ENCODE results near the gene USP31. TPM values are rescaled to one million over a fixed set of nuclear protein-coding genes. Genes with fewer than 3 reads are reported as not detected.

Gene USP31
- total and polyA plus RNA-seq, 9 donors: 3.7 to 6.2 (median 5.1) TPM

GRCh38 chr16:23069844-23070243 is 79.4 kb downstream of the USP31 start:
- H3K4me3 ChIP-seq (ENCODE audit: low read length): no peak overlapping the region
- DNase-seq: no peak
- no peak overlapping the region for H3K27ac ChIP-seq (ENCODE audit: low read length)
- H3K27me3 ChIP-seq (ENCODE audit: control insufficient read depth, insufficient read depth, low read length): no peaks in the 10 kb centered on the region
- H3K9me3 ChIP-seq (replicated peaks; ENCODE audit: control insufficient read depth, low read depth, low read length): no peaks in the 10 kb centered on the region
- H3K36me3 ChIP-seq (ENCODE audit: control insufficient read depth, insufficient read depth, low read length): peaks cover 38% of the 10 kb centered on the region
- H3K4me1 ChIP-seq (ENCODE audit: control insufficient read depth, insufficient read depth, low read length): peaks cover 8% of the 10 kb centered on the region
- 63% methylated on average over 2 of the region's 6 CpGs for WGBS (ENCODE audit: insufficient coverage)

GRCh38 chr16:23068079-23068736 is 81.0 kb downstream of the USP31 start:
- Histone ChIP-seq H3K36me3 (ENCODE audit: control insufficient read depth, insufficient read depth, low read length) (peaks cover 31% of the 10 kb centered on the region), H3K27me3 (ENCODE audit: control insufficient read depth, insufficient read depth, low read length) (no peaks in the 10 kb centered on the region), H3K4me3 (ENCODE audit: low read length) (no peak overlapping the region), H3K4me1 (ENCODE audit: control insufficient read depth, insufficient read depth, low read length) (peaks cover 8% of the 10 kb centered on the region), H3K9me3 (replicated peaks; ENCODE audit: control insufficient read depth, low read depth, low read length) (no peaks in the 10 kb centered on the region), H3K27ac (ENCODE audit: low read length) (no peak overlapping the region)
- WGBS (ENCODE audit: insufficient coverage): 93% methylated on average over 16 of the region's 20 CpGs
- no peak for DNase-seq

GRCh38 chr16:23066676-23067075 is 82.6 kb downstream of the USP31 start:
- 100% methylated on average over 1 of the region's 3 CpGs for WGBS (ENCODE audit: insufficient coverage)

GRCh38 chr16:23064639-23065038 is 84.6 kb downstream of the USP31 start:
- 71% methylated on average over 6 of the region's 9 CpGs for WGBS (ENCODE audit: insufficient coverage)
- H3K36me3 ChIP-seq (ENCODE audit: control insufficient read depth, insufficient read depth, low read length): peaks cover 20% of the 10 kb centered on the region
- H3K9me3 ChIP-seq (replicated peaks; ENCODE audit: control insufficient read depth, low read depth, low read length): no peaks in the 10 kb centered on the region
- peak; percentile 16 for DNase-seq
- no peak overlapping the region for H3K4me3 ChIP-seq (ENCODE audit: low read length)
- H3K27ac ChIP-seq (ENCODE audit: low read length): no peak overlapping the region
- no peaks in the 10 kb centered on the region for H3K4me1 ChIP-seq (ENCODE audit: control insufficient read depth, insufficient read depth, low read length)
- H3K27me3 ChIP-seq (ENCODE audit: control insufficient read depth, insufficient read depth, low read length): no peaks in the 10 kb centered on the region

More at GRCh38 chr16:23066676-23067075, 82.6 kb downstream of the USP31 start:
- Histone ChIP-seq H3K4me1 (ENCODE audit: control insufficient read depth, insufficient read depth, low read length) (peaks cover 8% of the 10 kb centered on the region), H3K27ac (ENCODE audit: low read length) (no peak overlapping the region), H3K9me3 (replicated peaks; ENCODE audit: control insufficient read depth, low read depth, low read length) (no peaks in the 10 kb centered on the region), H3K27me3 (ENCODE audit: control insufficient read depth, insufficient read depth, low read length) (no peaks in the 10 kb centered on the region), H3K4me3 (ENCODE audit: low read length) (no peak overlapping the region), H3K36me3 (ENCODE audit: control insufficient read depth, insufficient read depth, low read length) (peaks cover 31% of the 10 kb centered on the region)
- DNase-seq: no peak

- WGBS (ENCODE audit: insufficient coverage): 67% methylated on average over 1 of the region's 5 CpGs
- Histone ChIP-seq H3K27ac (ENCODE audit: low read length) (no peak overlapping the region), H3K9me3 (replicated peaks; ENCODE audit: control insufficient read depth, low read depth, low read length) (no peaks in the 10 kb centered on the region), H3K36me3 (ENCODE audit: control insufficient read depth, insufficient read depth, low read length) (no peaks in the 10 kb centered on the region), H3K27me3 (ENCODE audit: control insufficient read depth, insufficient read depth, low read length) (peaks cover 3% of the 10 kb centered on the region), H3K4me1 (ENCODE audit: control insufficient read depth, insufficient read depth, low read length) (no peaks in the 10 kb centered on the region), H3K4me3 (ENCODE audit: low read length) (no peak overlapping the region)
- no peak for DNase-seq
These were observed 86.7 kb downstream of the USP31 start for GRCh38 chr16:23062524-23062923.

- Histone ChIP-seq H3K9me3 (replicated peaks; ENCODE audit: control insufficient read depth, low read depth, low read length) (no peaks in the 10 kb centered on the region), H3K4me3 (ENCODE audit: low read length) (no peak overlapping the region), H3K36me3 (ENCODE audit: control insufficient read depth, insufficient read depth, low read length) (no peaks in the 10 kb centered on the region), H3K4me1 (ENCODE audit: control insufficient read depth, insufficient read depth, low read length) (no peaks in the 10 kb centered on the region), H3K27me3 (ENCODE audit: control insufficient read depth, insufficient read depth, low read length) (peaks cover 3% of the 10 kb centered on the region), H3K27ac (ENCODE audit: low read length) (no peak overlapping the region)
- DNase-seq: no peak
- 67% methylated on average over 5 of the region's 7 CpGs for WGBS (ENCODE audit: insufficient coverage)
These were observed 87.6 kb downstream of the USP31 start for GRCh38 chr16:23061669-23062068.

- WGBS (ENCODE audit: insufficient coverage): 53% methylated on average over 3 of the region's 9 CpGs
- Histone ChIP-seq H3K4me3 (ENCODE audit: low read length) (no peak overlapping the region), H3K9me3 (replicated peaks; ENCODE audit: control insufficient read depth, low read depth, low read length) (no peaks in the 10 kb centered on the region), H3K27me3 (ENCODE audit: control insufficient read depth, insufficient read depth, low read length) (peaks cover 3% of the 10 kb centered on the region), H3K27ac (ENCODE audit: low read length) (no peak overlapping the region), H3K36me3 (ENCODE audit: control insufficient read depth, insufficient read depth, low read length) (no peaks in the 10 kb centered on the region), H3K4me1 (ENCODE audit: control insufficient read depth, insufficient read depth, low read length) (no peaks in the 10 kb centered on the region)
- peak; percentile 79 for DNase-seq
These were observed 88.6 kb downstream of the USP31 start for GRCh38 chr16:23060458-23061320.

GRCh38 chr16:23059433-23059832 is 89.8 kb downstream of the USP31 start:
- Histone ChIP-seq H3K4me1 (ENCODE audit: control insufficient read depth, insufficient read depth, low read length) (no peaks in the 10 kb centered on the region), H3K36me3 (ENCODE audit: control insufficient read depth, insufficient read depth, low read length) (no peaks in the 10 kb centered on the region), H3K27ac (ENCODE audit: low read length) (no peak overlapping the region), H3K27me3 (ENCODE audit: control insufficient read depth, insufficient read depth, low read length) (peaks cover 3% of the 10 kb centered on the region), H3K9me3 (replicated peaks; ENCODE audit: control insufficient read depth, low read depth, low read length) (no peaks in the 10 kb centered on the region), H3K4me3 (ENCODE audit: low read length) (no peak overlapping the region)
- no peak for DNase-seq
- no CpG with 5 or more reads among the region's 5 CpGs for WGBS (ENCODE audit: insufficient coverage)

GRCh38 chr16:23058576-23058975 is 90.7 kb downstream of the USP31 start:
- DNase-seq: no peak
- Histone ChIP-seq H3K27me3 (ENCODE audit: control insufficient read depth, insufficient read depth, low read length) (peaks cover 3% of the 10 kb centered on the region), H3K9me3 (replicated peaks; ENCODE audit: control insufficient read depth, low read depth, low read length) (no peaks in the 10 kb centered on the region), H3K36me3 (ENCODE audit: control insufficient read depth, insufficient read depth, low read length) (no peaks in the 10 kb centered on the region), H3K27ac (ENCODE audit: low read length) (no peak overlapping the region), H3K4me1 (ENCODE audit: control insufficient read depth, insufficient read depth, low read length) (no peaks in the 10 kb centered on the region), H3K4me3 (ENCODE audit: low read length) (no peak overlapping the region)
- WGBS (ENCODE audit: insufficient coverage): 26% methylated on average over 3 of the region's 4 CpGs

- H3K4me1 ChIP-seq (ENCODE audit: control insufficient read depth, insufficient read depth, low read length): no peaks in the 10 kb centered on the region
- no peak overlapping the region for H3K27ac ChIP-seq (ENCODE audit: low read length)
- no peaks in the 10 kb centered on the region for H3K9me3 ChIP-seq (replicated peaks; ENCODE audit: control insufficient read depth, low read depth, low read length)
- no CpG with 5 or more reads among the region's 1 CpG for WGBS (ENCODE audit: insufficient coverage)
- H3K36me3 ChIP-seq (ENCODE audit: control insufficient read depth, insufficient read depth, low read length): no peaks in the 10 kb centered on the region
- H3K4me3 ChIP-seq (ENCODE audit: low read length): no peak overlapping the region
- DNase-seq: no peak
- H3K27me3 ChIP-seq (ENCODE audit: control insufficient read depth, insufficient read depth, low read length): peaks cover 5% of the 10 kb centered on the region
These were observed 92.1 kb downstream of the USP31 start for GRCh38 chr16:23057013-23057596.
